Peyer's patch (tissue), 4 donors: ENCODE results near the gene SWT1.

Experiments used
- POLR2A ChIP-seq, 2 donors: fragments of 450-650 bp; IDR thresholded peaks; one replicate each; pipeline ENCODE4 v1.5.1; 2017; ENCODE audit warnings: antibody characterized with exemption in 2 of 2, mild to moderate bottlenecking in 2 of 2, moderate library complexity in 2 of 2
- TF ChIP-seq, protein P1 (sequence below), 6 experiments: fragments of 450-650 bp in 4 of 6; fragments of 200-600 bp in 2 of 6; sonication (generic) in 1 of 6; IDR thresholded peaks; one replicate each; pipeline ENCODE4 v1.5.1; 2017 to 2019; ENCODE audit warnings: antibody characterized with exemption in 6 of 6, mild to moderate bottlenecking in 3 of 6, moderate library complexity in 1 of 6

DNA sequence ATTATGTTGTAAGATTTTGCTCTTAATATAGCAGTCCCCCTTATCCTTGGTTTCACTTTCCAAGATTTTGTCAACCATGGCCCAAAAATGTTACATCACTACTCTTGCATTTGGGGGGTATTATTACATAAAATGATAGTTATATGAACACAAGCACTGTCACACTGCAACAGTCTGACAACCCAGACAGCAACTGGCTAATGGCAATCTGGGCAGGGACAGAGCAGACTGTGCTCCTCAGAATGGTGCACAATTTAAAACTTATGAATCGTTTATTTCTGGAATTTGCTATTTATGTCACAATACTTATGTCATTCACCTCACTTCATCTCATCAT is 162.1 kb downstream of the SWT1 start:
- no peak for TF ChIP-seq POLR2A (IDR thresholded peaks at IDR 0.05)
- TF ChIP-seq, protein P1, sequence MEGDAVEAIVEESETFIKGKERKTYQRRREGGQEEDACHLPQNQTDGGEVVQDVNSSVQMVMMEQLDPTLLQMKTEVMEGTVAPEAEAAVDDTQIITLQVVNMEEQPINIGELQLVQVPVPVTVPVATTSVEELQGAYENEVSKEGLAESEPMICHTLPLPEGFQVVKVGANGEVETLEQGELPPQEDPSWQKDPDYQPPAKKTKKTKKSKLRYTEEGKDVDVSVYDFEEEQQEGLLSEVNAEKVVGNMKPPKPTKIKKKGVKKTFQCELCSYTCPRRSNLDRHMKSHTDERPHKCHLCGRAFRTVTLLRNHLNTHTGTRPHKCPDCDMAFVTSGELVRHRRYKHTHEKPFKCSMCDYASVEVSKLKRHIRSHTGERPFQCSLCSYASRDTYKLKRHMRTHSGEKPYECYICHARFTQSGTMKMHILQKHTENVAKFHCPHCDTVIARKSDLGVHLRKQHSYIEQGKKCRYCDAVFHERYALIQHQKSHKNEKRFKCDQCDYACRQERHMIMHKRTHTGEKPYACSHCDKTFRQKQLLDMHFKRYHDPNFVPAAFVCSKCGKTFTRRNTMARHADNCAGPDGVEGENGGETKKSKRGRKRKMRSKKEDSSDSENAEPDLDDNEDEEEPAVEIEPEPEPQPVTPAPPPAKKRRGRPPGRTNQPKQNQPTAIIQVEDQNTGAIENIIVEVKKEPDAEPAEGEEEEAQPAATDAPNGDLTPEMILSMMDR (IDR thresholded peaks at IDR 0.05) = no peak
